GM04504 (cell line): ENCODE data around the gene KRT16.

Source experiments
- DNase-seq: peaks from one replicate; pipeline ENCODE4 v3.0.0-alpha.2; 2012; ENCODE audit warnings: low read depth

The KRT16 gene

GRCh38 chr17:41612376-41613160 is at the start of gene KRT16:
Gene KRT16, minus strand, starts transcription at chr17:41612767. Its CDS starts 79 bp downstream, at chr17:41612688.
- peak; percentile 11 for DNase-seq

GRCh38 chr17:41660221-41660711 is 47.7 kb upstream of the KRT16 start:
- DNase-seq: no peak

- DNase-seq: no peak
These were observed 47.1 kb upstream of the KRT16 start for GRCh38 chr17:41659427-41660212.

- no peak for DNase-seq
These were observed 46.3 kb upstream of the KRT16 start for GRCh38 chr17:41658846-41659245.

GRCh38 chr17:41657936-41658335 is 45.4 kb upstream of the KRT16 start:
- no peak for DNase-seq

GRCh38 chr17:41657176-41657754 is 44.7 kb upstream of the KRT16 start:
- no peak for DNase-seq

- no peak for DNase-seq
These were observed 43.9 kb upstream of the KRT16 start for GRCh38 chr17:41656249-41657023.

GRCh38 chr17:41655611-41656111 is 43.1 kb upstream of the KRT16 start:
- DNase-seq: no peak

GRCh38 chr17:41654678-41655607 is 42.4 kb upstream of the KRT16 start:
- no peak for DNase-seq

GRCh38 chr17:41653892-41654677 is 41.5 kb upstream of the KRT16 start:
- DNase-seq: no peak

- no peak for DNase-seq
These were observed 40.9 kb upstream of the KRT16 start for GRCh38 chr17:41653421-41653820.

GRCh38 chr17:41652461-41652970 is 39.9 kb upstream of the KRT16 start:
- DNase-seq: no peak

- no peak for DNase-seq
These were observed 39.3 kb upstream of the KRT16 start for GRCh38 chr17:41651625-41652460.

GRCh38 chr17:41650794-41651624 is 38.4 kb upstream of the KRT16 start:
- DNase-seq: no peak

- DNase-seq: no peak
These were observed 37.5 kb upstream of the KRT16 start for GRCh38 chr17:41649923-41650519.

GRCh38 chr17:41648411-41649195 is 36.0 kb upstream of the KRT16 start:
- peak; percentile 56 for DNase-seq
